CD4-positive, alpha-beta T cell treated with Interleukin-1 beta for 1 hour (primary cell): Measurements from ENCODE around the gene ANKUB1.

Experiments
- DNase-seq, 2 donors: peaks; one replicate each; pipeline ENCODE4 v3.0.0-alpha.2; 2020 to 2022

Gene ANKUB1

DNA sequence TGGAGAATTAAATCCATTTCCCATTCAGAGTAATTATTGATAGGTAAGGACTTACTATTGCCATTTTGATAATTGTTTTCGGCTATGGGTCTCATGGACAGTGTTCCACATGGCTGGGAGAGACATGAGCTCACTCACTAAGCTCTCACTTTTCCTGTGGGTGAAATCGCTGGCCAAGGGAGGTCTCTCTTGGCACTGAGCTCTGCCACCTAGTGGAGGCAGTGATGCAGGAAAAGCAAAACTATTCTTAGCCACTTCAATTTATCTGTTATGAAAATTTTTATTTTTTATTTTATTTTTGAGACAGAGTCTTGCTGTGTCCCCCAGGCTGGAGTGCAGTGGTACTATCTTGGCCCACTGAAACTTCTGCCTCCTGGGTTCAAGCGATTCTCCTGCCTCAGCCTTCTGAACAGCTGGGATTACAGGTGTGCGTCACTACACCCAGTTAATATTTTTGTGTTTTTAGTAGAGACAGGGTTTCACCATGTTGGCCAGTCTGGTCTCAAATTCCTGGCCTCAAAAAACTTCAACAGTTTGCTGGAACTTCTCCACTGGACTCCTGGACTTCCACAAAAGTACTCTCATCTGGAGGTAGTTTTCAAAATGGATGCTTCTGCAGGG lies 16.0 kb upstream of the ANKUB1 start:
- DNase-seq = peak; percentile 60 to 64

DNA sequence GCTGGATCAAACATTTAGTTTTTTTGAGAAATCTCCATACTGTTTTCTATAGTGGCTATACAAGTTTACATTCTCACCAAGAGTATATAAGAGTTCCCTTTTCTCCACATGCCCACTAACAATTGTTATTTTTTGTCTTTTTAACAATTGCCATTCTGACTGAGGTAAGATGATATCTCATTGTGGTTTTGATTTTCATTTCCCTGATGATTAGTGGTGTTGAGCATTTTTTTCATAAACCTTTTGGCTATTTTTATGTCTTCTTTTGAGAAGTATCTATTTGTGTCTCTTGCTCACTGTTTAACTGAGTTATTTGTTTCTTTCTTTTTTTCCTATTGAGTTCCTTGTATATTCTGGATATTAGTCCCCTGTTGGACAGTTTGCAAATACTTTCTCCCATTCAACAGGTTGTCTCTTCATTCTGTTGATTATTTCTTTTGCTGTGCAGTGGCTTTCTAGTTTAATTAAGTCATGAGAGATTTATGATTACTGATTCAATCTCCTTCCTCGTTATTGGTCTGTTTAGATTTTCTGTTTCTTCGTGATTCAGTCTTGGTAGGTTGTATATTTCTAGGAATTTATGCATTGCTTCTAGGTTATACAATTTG lies 13.9 kb upstream of the ANKUB1 start:
- DNase-seq = no peak

DNA sequence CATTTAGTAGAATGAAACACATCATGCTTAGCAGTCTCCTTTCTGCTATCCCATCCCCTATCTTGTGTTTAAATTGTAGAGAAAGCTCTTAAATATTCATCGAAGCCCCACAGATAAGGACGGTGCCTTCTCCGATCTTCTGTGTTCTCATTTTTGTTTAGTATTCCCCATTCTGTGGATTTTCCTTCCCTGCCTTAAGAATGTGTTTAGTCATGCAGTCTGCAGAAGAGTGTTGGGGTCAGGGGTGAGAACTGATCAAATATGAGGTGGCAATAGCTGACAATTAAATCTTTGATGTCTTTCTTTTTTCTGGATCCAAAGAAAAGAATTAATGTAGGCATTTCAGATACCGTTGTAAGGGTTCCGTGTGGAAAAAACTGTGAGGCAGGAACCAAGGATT lies 9.3 kb upstream of the ANKUB1 start:
- no peak for DNase-seq

DNA sequence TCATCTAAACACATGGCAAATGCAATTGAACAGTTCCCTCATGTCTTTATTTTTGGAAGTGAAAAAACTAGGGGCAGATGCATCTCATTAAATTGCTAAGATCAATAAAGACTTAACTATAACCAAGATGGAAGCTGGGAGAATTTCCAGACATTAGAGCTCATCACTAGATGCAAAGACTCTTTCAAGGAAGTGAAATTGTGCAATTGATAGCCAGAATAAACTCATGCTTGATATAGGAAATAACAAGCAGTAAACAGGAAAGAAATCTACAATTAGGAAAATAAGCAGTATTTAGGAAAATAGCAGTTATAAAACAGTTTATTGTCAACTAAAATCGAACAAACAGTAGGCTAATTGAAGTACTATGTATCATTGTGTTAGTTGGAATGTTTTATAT lies 8.8 kb upstream of the ANKUB1 start:
- no peak for DNase-seq

DNA sequence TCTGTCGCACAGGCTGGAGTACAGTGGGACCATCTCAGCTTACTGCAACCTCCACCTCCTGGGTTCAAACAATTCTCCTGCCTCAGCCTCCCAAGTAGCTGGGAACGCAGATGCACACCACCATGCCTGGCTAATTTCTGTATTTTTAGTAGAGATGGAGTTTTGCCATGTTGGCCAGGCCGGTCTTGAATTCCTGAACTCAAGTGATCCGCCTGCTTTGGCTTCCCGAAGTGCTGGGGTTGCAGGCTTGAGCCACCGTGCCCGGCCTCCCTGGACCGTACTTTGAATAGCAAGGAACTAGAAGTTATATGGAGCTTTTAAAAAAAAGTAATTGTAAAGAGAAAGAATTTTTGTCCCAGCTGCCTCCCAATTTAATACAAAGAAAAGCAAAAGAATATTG lies 8.3 kb upstream of the ANKUB1 start:
- no peak for DNase-seq

DNA sequence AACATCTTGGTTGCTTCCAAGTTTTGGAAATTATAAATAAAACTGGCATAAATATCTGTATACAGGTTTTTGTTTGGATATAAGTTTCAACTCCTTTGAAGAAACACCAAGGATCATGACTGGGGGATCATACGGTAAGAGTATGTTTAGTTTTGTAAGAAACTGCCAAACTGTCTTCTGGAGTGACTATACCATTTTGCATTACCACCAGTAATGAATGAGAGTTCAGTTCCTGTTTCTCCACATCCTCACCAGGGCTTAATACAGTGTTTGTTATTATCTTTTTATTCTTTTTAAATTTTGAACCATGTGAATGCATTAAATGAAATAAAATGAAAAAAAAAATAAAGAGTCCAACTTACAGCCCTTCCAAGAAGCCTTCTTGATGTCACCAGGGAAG lies 3.7 kb upstream of the ANKUB1 start:
- DNase-seq = no peak

DNA sequence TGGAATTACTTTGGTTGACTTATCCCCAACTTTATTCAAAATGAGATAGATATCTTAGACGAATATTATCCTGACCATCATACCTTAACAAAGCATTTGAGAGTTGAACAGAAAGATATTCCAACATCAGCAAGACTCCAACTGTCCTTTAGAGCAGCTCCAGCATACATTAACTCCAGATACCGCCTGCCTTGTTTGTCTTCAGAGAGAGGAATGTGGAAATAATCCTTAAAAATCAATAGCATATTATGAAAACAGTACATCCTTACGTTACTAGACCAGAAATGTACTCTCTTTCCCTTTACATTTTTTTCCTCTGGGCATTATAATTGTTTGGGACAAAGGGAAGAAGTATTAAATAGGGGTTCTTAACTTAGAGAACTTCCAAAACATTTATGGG lies 1.7 kb downstream of the ANKUB1 start:
- DNase-seq = no peak

DNA sequence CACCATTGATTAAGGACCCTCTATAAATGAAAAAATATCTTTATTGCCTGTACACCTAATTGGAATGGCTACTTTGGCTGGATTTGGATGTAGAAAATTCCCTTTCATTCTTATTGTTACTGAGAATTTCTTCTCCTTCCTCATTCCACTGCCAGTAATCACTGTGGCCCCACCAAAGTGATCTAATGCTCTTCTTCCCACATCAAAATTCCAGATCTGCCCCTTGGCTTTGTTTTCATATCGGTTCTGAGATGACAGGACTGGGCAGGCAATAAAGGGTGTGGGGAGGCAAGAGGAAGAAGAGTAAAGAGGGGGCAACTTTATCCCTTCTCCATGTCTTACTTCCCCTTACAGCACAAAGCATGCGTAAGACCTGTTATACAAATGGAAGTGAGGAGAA lies 2.1 kb downstream of the ANKUB1 start:
- no peak for DNase-seq

DNA sequence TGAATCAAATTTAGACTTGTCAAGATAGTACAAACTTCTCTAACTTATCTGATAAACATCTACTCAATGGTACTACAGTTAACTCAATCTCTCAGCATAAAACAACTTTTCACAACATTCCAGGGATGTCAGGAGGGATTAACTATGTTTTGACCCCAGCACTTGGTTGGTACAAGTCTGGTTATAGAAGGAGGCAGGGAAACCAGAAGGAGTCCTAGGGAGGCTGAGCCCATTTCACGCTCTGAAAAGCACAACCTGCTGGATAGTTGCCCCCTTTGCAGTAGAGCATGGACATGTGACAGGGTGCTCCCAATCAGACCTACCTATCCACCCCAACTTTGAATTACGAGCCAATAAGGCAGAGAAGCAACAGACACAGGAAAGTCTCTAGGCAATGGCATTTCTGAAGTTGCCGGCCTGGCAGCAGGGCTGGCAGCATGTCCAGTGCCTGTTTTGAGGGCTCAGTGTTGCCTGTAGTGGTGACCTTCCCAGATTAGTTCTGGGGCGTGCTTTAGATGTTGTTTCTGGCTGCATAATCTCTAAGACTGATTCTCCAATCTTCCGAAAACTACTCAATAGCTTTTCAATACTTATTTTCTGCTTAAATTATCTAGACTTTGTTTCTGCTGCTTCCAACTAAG lies 8.2 kb downstream of the ANKUB1 start:
- DNase-seq = no peak

DNA sequence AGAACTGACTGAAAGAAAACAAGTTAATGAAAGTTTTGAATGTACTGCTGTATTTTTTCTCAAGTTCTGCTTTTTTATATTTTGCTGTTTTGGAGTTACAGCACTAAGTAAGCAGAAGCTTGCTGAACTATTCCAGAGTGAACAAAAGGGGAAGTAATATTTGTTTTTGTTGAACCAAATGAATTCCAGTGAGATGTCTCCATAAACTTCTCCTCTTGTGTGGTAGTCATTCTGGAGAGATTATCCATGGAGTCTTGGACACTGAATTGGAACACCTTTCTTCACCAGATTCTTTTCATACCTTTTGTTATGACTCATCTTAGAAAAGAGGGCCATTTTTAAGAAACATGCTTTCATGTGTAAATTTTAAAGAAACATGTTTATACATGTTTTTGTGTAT lies 8.8 kb downstream of the ANKUB1 start:
- no peak for DNase-seq

DNA sequence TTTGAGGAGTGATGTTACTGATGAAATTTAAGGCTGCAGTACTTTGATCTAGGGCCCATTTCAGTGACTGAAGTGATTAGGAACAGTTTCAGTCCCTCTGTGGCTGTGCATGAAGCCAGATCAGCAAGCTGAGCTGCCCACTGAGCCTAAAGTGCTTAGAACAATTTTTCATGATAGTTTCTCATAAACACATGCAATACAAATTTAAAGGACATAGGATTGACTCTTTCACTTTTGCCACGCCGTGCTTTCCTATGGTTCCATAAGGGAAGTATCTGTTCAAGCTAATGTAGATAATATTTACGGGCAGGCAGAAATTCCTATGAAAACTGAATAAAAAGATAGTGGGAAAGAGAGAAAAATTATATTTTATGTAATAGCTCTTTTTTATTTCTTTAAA lies 10.6 kb downstream of the ANKUB1 start:
- DNase-seq = no peak

DNA sequence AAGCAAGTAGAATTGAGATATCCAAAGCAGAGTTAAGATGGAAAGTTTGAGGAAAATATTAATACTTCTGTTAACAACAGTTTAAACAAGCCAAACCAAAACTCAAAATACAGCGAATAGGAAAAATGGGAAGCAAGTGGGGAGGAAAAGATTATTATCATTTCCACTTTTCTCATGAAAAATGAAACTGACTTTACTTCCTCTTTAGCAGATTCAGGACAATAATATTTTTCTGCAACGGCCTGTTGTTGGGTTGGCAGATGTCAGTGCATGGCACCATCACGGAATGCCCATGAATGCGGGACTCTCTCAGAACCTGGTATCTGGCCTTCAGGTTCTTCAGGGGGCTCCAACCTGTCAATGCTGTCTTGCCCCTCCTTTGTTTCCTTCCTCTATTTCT lies 11.1 kb downstream of the ANKUB1 start:
- peak in 1 of 2 donors; percentile 33 for DNase-seq

DNA sequence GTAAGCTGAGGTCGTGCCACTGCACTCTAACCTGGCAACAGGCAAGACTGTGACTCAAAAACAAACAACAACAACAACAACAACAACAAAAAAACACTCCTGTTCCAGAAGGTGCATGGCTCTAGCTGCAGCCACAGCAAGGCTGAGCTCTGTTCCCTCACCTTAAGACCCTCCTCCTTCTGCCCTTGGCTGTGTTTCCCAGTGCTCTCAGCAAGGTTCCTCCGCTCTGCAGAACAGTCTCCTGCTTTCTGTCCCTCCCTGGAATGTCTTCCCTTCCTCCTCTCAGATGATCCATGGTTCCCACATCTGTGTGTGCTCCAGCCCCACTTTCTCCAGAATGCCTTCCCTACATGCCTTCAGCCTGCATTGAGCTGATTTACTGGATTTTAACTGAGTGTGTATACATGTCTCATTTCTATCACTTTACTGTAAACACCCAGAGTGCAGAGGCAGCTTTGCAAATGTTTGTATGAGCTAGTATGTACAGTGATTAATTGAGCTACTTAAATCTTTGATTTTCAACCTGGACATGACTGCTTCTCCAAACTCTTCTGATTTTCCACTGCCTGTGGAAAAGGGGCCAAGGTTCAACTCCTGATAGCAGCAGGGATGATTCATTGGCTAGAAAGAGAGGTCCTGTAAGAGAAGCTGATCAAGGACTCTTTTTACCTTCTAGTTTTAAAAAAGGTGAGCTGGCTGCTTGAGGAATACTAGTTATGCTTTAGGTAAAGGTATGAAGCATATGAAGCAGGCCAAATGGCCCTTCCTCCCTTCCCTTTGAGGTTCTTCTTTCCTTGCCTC lies 14.7 kb downstream of the ANKUB1 start:
- no peak for DNase-seq

DNA sequence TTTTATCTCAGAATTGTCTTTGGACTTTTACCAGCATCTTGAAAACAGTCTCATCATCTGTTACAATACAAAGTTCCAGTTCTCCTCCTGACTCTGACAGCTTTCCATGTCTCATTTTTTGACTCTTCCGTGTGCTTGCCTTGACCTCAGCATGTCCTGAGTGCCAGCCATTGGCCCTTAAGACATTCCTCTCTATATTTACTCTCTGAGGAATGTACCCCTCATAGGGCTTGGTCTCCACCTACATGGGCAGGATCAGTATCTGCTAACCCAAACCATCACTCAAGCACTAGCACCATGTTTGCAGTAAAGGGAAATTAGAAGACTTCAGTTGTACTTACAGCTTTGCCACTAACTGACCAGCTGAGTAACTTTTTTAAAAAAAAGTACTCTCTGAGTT lies 16.2 kb downstream of the ANKUB1 start:
- DNase-seq = no peak

DNA sequence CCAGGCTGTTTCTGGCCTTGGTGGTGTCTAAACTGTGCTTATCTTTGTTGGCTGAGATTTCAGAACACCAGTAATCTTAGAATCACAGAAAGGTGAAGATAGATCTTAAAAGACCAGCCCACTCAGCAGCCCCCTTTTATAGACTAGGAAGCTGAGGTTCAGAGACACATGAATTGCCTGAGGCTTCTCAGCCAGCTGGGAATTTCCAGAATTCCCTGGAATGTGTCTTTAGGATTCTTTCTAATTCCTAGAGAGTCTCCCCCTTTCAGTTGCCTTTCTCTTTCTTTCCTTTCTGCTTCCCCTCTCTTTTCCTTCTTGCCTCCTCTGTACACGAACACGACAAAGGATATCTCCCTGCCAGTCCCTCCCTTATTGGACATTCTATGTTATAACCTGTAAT lies 19.5 kb downstream of the ANKUB1 start:
- no peak for DNase-seq

DNA sequence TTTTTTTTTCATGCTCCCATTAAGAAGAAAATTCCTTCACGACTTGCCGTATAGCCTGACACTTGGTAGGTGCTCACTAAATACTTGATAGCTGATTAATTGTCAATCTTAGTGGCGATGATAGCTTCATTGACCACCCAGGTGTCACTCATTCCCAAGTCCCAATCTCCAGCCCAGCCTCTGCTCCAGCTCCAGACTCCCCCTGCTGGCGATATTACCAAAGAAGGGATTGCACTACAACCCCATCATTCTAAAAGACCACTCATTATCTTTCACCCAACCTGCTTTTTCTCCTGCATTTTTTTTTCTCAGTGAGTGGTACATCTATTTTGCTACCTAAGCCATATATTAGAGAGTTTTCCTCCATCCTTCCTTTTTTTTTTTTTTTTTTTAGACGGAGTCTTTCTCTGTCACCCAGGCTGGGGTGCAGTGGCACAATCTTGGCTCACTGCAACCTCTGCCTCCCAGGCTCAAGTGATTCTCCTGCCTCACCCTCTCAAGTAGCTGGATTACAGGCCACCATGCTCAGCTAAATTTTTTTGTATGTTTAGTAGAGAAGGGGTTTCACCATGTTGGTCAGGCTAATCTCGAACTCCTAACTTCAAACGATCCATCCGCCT lies 20.6 kb downstream of the ANKUB1 start:
- DNase-seq = peak; percentile 16 to 32

DNA sequence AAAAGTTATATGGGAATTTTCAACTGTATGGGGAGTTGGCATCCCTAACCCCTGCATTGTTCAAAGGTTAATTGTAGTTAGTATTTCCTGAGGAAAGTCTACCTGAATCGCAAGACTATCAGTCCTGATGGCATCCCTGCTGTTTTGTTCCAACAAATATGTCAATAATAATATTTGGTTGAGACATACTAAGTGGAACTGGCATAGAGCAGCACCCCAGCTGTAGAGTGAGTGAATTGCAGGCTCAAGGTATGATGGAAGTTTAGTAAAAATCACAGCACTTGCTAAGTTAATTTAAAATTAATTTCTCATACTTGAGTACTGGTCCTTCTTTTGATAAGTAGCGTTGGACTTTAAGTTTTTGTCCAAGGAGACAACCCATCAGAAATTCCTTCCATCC lies 22.1 kb downstream of the ANKUB1 start:
- no peak for DNase-seq

DNA sequence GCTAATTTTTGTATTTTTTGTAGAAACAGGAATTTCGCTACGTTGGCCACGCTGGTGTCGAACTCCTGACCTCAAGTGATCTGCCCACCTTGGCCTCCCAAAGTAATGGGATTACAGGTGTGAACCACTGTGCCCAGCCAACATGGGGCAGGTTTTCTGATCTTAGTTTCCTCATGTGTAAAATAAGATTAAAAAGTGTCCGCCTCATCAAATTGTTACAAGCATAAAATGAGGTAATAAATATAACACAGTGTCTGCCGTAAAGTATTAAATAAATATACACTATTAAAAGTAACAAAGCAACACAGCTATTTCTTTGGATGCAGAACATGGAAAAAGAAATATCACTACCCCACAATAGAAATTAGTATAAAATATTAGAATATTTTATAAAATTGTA lies 23.6 kb downstream of the ANKUB1 start:
- DNase-seq = no peak

DNA sequence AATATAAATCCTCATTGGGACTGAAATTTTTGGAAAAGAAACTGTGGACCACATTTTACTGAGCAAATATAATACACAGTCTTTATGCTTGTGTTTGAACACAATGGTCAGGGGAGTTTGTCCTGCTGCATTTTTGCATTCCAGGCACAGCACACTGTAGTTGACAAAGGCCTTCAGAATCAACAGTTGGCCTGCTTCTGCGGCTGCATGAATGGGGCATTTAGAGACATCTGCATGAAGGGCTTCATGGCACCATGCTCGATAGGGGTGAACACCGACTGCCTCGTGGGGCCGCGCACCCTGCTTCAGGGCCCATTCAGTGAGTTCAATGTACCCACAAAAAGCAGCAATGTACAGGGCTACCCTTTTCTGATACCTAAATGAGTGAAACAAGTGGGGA lies 24.6 kb downstream of the ANKUB1 start:
- DNase-seq = no peak

DNA sequence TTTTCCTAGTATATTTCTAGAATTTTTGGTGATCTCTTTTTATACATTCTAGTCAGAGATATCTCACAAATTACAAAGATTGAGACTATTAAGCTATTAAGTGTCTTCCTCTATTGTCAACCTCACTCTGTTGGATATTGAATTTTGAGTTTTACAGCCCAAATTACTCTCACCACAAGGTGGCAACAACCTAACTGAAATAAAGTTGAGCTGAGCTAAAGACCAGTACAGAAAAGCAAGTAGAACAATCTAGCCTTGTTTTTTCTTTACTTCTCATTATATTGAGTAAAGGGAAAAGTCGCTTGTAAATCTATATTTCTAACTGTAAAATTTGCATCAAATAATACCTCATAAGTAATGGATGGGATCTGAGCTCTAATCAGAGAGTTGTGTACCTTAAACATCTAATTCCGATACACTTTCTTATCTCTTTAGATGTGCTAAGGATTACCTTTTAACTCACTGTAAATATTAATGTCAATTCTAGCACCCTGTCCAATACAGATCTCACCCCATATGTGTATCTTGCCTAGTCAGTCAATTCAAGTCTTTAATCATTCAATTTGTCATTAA lies 26.5 kb downstream of the ANKUB1 start:
- no peak for DNase-seq

DNA sequence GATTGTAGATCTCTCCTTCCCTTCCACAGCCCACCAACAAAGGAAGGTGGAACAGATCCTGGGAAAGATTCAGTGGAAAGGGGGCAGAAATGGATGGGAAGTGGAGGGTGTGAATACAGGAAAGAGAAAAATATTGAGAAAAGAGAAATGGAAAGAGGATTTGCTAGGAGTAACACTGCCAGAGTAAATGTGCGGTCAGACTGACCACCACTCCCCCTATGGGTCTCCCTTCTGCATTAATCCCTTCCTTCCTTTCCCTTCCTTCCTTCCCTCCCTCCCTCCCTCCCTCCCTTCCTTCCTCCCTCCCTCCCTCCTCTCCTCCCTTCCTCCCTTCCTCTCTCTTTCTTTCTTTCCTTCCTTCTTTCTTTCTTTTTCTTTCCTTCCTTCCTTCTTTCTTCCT lies 28.1 kb downstream of the ANKUB1 start:
- no peak for DNase-seq

DNA sequence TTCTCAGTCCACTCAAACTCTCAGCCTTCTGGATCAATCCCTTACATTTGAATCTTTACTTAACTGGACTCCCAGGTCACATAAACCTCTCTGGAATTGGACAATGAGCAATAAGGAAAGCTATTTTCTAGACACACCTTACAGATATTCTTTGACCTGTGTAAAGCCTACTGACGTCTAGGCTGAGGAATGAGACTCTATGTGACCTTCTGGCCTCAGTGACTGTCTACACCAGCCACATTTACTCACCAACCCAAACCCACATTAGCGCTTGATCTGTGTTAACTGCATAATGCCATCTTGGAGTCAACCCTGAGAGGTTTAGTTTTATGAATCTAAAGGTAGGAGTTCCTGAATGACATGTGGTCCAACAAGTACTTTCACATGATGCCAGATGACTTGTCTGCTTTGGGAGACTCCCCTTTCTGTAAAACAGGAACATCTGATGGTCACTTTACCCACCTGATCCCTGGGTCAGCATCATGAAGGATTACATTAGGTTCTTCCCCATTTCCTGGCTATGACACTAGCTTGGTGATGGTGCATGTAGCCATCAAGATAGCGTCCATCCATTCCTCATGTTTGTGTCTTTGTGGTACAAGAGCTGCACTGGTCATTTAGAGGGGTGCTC lies 28.7 kb downstream of the ANKUB1 start:
- no peak for DNase-seq

DNA sequence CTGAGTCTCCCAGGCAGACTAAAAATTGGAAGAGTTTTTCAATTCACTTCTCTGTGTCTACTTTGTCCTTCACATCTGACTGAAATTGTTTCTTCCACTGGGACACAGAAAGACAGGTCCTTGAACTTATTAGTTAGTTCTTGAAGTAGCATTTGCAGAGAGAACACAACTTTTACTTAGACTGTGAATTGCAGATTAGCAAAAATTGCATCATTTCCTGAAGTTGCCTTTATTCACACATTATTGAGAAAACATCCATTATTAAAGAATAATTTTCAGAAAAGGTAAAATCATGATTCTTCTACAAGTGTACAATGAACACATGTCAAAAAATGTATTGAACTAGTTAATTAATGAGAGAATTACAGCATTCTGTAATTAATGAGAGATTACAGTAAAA lies 38.6 kb downstream of the ANKUB1 start:
- DNase-seq = no peak
